Natural killer cell (primary cell): ENCODE results near the gene AQP3. TPM values are rescaled to one million over a fixed set of nuclear protein-coding genes. Genes with fewer than 3 reads are reported as not detected.

ENCODE experiments used
- ATAC-seq, 3 donors: fragments of 150-1000 bp in 2 of 3; fragments of 200-7000 bp in 1 of 3; cut with Tn5 transposase; 1 replicate in 1 of 3; 2 replicates in 2 of 3; pipeline ENCODE4 v1.10.0; 2021; ENCODE audit warnings: mild to moderate bottlenecking in 2 of 3, moderate library complexity in 2 of 3
- DNase-seq, 2 donors: peaks; one replicate each; pipeline versions ENCODE4 v3.0.0 to v3.0.0-alpha.2; 2013 to 2021; ENCODE audit warnings: mixed read lengths in 1 of 2
- H3K27ac ChIP-seq: one replicate; pipeline ENCODE4 v1.5.1; 2013; ENCODE audit warnings: mild to moderate bottlenecking, low read length
- H3K27me3 ChIP-seq: one replicate; pipeline ENCODE4 v1.6.1; 2013; ENCODE audit warnings: low read length; ENCODE audit not compliant: control insufficient read depth, insufficient read depth
- H3K36me3 ChIP-seq: one replicate; pipeline ENCODE4 v1.6.1; 2013; ENCODE audit warnings: low read length; ENCODE audit not compliant: control insufficient read depth, insufficient read depth
- H3K4me1 ChIP-seq: one replicate; pipeline ENCODE4 v1.6.1; 2013; ENCODE audit warnings: low read length; ENCODE audit not compliant: control insufficient read depth, insufficient read depth
- H3K4me3 ChIP-seq: one replicate; pipeline ENCODE4 v1.5.1; 2013; ENCODE audit warnings: low read length
- H3K9me3 ChIP-seq: one replicate; pipeline ENCODE4 v1.6.1; 2013; ENCODE audit warnings: low read length; ENCODE audit not compliant: control insufficient read depth, insufficient read depth
- H3K27ac Mint-ChIP-seq, 2 donors: one replicate each; pipeline ENCODE4 v1.8.0; 2022; ENCODE audit warnings: mild to moderate bottlenecking in 2 of 2, mixed read lengths in 2 of 2, moderate library complexity in 1 of 2
- H3K27me3 Mint-ChIP-seq, 2 donors: one replicate each; pipeline ENCODE4 v1.8.0; 2022; ENCODE audit warnings: low read depth in 2 of 2, mixed read lengths in 2 of 2
- H3K36me3 Mint-ChIP-seq: one replicate; pipeline ENCODE4 v1.8.0; 2022; ENCODE audit warnings: mixed read lengths
- H3K4me1 Mint-ChIP-seq, 2 donors: one replicate each; pipeline ENCODE4 v1.8.0; 2022; ENCODE audit warnings: mixed read lengths in 2 of 2
- H3K4me3 Mint-ChIP-seq: one replicate; pipeline ENCODE4 v1.8.0; 2022; ENCODE audit warnings: mild to moderate bottlenecking, moderate library complexity, mixed read lengths
- H3K9me3 Mint-ChIP-seq, 2 donors: one replicate each; pipeline ENCODE4 v1.8.0; 2022; ENCODE audit warnings: mixed read lengths in 2 of 2
- WGBS: methylation state at CpG from one replicate; pipeline ENCODE4 v1.1.7; 2013; ENCODE audit warnings: missing lambda C conversion rate; ENCODE audit not compliant: insufficient coverage; 5-methylcytosine and 5-hydroxymethylcytosine counted together
- intact Hi-C: fragments of 100-400 bp; cut with micrococcal nuclease; formaldehyde crosslinking; loops from one replicate; pipeline ENCODE4 v1.14.2; 2022
- total RNA-seq, 4 donors: library from RNA; stranded (reverse); fragments of 120-200 nt in 1 of 4; gene quantifications; one replicate each; pipeline versions ENCODE4 v1.2.3 to v1.2.4, GENCODE V29; 2013 to 2022
- TF ChIP-seq, protein P1 (sequence below): fragments of 200-600 bp; IDR thresholded peaks from one replicate; pipeline ENCODE4 v1.8.0; 2022; ENCODE audit warnings: antibody characterized with exemption

The AQP3 gene
- total RNA-seq, 3 donors from 2014 or later (not counting 1 experiment from before 2014, with no cell fraction given): 3.9 to 12.7 (median 6.1) TPM

- no peak for ATAC-seq
- peak overlapping the region in 1 of 2 donors; percentile 17 for H3K27ac Mint-ChIP-seq
- TF ChIP-seq, protein P1, sequence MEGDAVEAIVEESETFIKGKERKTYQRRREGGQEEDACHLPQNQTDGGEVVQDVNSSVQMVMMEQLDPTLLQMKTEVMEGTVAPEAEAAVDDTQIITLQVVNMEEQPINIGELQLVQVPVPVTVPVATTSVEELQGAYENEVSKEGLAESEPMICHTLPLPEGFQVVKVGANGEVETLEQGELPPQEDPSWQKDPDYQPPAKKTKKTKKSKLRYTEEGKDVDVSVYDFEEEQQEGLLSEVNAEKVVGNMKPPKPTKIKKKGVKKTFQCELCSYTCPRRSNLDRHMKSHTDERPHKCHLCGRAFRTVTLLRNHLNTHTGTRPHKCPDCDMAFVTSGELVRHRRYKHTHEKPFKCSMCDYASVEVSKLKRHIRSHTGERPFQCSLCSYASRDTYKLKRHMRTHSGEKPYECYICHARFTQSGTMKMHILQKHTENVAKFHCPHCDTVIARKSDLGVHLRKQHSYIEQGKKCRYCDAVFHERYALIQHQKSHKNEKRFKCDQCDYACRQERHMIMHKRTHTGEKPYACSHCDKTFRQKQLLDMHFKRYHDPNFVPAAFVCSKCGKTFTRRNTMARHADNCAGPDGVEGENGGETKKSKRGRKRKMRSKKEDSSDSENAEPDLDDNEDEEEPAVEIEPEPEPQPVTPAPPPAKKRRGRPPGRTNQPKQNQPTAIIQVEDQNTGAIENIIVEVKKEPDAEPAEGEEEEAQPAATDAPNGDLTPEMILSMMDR: no peak
- H3K36me3 Mint-ChIP-seq: no peaks in the 10 kb centered on the region
- peaks cover 0 to 6% of the 10 kb centered on the region in 2 donors for H3K27me3 Mint-ChIP-seq
- no peaks in the 10 kb centered on the region for H3K9me3 ChIP-seq
- H3K4me1 Mint-ChIP-seq: peaks cover 0 to 15% of the 10 kb centered on the region in 2 donors
- H3K4me1 ChIP-seq: peaks cover 31% of the 10 kb centered on the region
- no peaks in the 10 kb centered on the region for H3K36me3 ChIP-seq
- peak in 1 of 2 donors; percentile 19 for DNase-seq
- intact Hi-C loops: no loop called here
- H3K4me3 Mint-ChIP-seq: no peak overlapping the region
- no peaks in the 10 kb centered on the region for H3K9me3 Mint-ChIP-seq
- H3K27me3 ChIP-seq: no peaks in the 10 kb centered on the region
- no peak overlapping the region for H3K27ac ChIP-seq
- whole genome bisulfite sequencing: 93% methylated on average over 11 of the region's 13 CpGs
- no peak overlapping the region for H3K4me3 ChIP-seq
Measured at GRCh38 chr9:33414889-33415500, 32.4 kb downstream of the AQP3 start.

- no peaks in the 10 kb centered on the region for H3K9me3 ChIP-seq
- no peak overlapping the region for H3K4me3 Mint-ChIP-seq
- H3K27me3 ChIP-seq: no peaks in the 10 kb centered on the region
- H3K9me3 Mint-ChIP-seq: no peaks in the 10 kb centered on the region
- H3K27ac ChIP-seq: no peak overlapping the region
- no peaks in the 10 kb centered on the region for H3K36me3 Mint-ChIP-seq
- H3K36me3 ChIP-seq: no peaks in the 10 kb centered on the region
- peaks cover 0 to 15% of the 10 kb centered on the region in 2 donors for H3K4me1 Mint-ChIP-seq
- DNase-seq (peak in 1 of 2 donors; percentile 39), ATAC-seq (no peak)
- TF ChIP-seq, protein P1: no peak
- no peak overlapping the region for H3K27ac Mint-ChIP-seq
- 35% methylated on average over 3 of the region's 3 CpGs for WGBS
- H3K4me1 ChIP-seq: peaks cover 31% of the 10 kb centered on the region
- intact Hi-C loops: no loop called here
- no peak overlapping the region for H3K4me3 ChIP-seq
- H3K27me3 Mint-ChIP-seq: peaks cover 0 to 6% of the 10 kb centered on the region in 2 donors
Measured at GRCh38 chr9:33414268-33414667, 33.1 kb downstream of the AQP3 start.

DNA sequence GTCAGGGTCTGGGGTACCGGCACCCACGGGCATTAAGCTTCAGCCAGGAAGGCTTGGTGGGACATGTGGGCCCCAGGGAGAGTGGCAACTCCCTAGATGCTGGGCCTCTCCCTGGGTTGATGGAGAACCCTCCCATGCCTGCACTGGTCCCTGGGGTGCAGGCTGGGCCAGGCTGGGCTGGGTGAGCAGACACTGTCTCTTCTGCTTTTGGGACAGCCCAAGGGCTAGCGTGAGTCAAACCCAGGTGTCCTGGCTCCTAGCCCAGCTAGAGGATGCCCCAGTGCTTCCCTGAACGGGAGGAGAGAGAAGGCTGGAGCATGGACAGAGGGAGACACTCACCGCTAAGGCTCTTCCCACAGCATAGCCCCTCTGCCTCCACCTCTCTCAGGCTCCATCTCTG, 39.3 kb downstream of the AQP3 start:
- Mint-ChIP-seq H3K27ac (no peak overlapping the region), H3K4me3 (no peak overlapping the region), H3K4me1 (no peaks in the 10 kb centered on the region), H3K27me3 (peaks cover 0 to 3% of the 10 kb centered on the region in 2 donors), H3K9me3 (no peaks in the 10 kb centered on the region), H3K36me3 (no peaks in the 10 kb centered on the region)
- H3K36me3 ChIP-seq: no peaks in the 10 kb centered on the region
- no peak overlapping the region for H3K4me3 ChIP-seq
- H3K27ac ChIP-seq: no peak overlapping the region
- no peaks in the 10 kb centered on the region for H3K4me1 ChIP-seq
- H3K27me3 ChIP-seq: no peaks in the 10 kb centered on the region
- H3K9me3 ChIP-seq: no peaks in the 10 kb centered on the region
- TF ChIP-seq, protein P1: no peak
- ATAC-seq (no peak), DNase-seq (no peak)
- intact Hi-C loops: loop anchor here (10.0 kb wide), 1 partner anchor 57 kb away; no protein-coding TSS in a partner anchor
- WGBS: 75% methylated on average over 5 of the region's 5 CpGs

- Mint-ChIP-seq H3K27ac (no peak overlapping the region), H3K27me3 (peaks cover 0 to 3% of the 10 kb centered on the region in 2 donors), H3K36me3 (no peaks in the 10 kb centered on the region), H3K4me1 (no peaks in the 10 kb centered on the region), H3K4me3 (no peak overlapping the region), H3K9me3 (no peaks in the 10 kb centered on the region)
- Histone ChIP-seq H3K4me3 (no peak overlapping the region), H3K4me1 (no peaks in the 10 kb centered on the region), H3K27me3 (no peaks in the 10 kb centered on the region), H3K9me3 (no peaks in the 10 kb centered on the region), H3K27ac (no peak overlapping the region), H3K36me3 (no peaks in the 10 kb centered on the region)
- TF ChIP-seq, protein P1: no peak
- ATAC-seq (no peak), DNase-seq (no peak)
- intact Hi-C loops: loop anchor here (10.0 kb wide), 1 partner anchor 58 kb away; no protein-coding TSS in a partner anchor
- 89% methylated on average over 2 of the region's 3 CpGs for WGBS
Measured at GRCh38 chr9:33407061-33407460, 40.3 kb downstream of the AQP3 start.
